AG04450 (cell line): ENCODE results near the gene FUT6. TPM values are rescaled to one million over a fixed set of nuclear protein-coding genes. Genes with fewer than 3 reads are reported as not detected.

Experiments
- CTCF ChIA-PET: fragments of 300-600, 350-600 bp; formaldehyde crosslinking; extraction: SDS; loops from one replicate; lab custom pipeline; 2022; ENCODE audit warnings: antibody characterized with exemption, inconsistent platforms; lab: Charles Lee
- POLR2A ChIA-PET: fragments of 350-600 bp; formaldehyde crosslinking; extraction: SDS; loops from one replicate; lab custom pipeline; 2021; ENCODE audit warnings: antibody characterized with exemption, inconsistent platforms; lab: Yijun Ruan, JAX
- DNase-seq: peaks from one replicate; pipeline ENCODE4 v3.0.0-alpha.2; 2011; ENCODE audit warnings: low read depth, low spot score
- H3K27ac ChIP-seq: one replicate; pipeline ENCODE4 v1.5.1; 2012; ENCODE audit warnings: low read depth, low read length, control low read depth
- H3K27me3 ChIP-seq: one replicate; pipeline ENCODE4 v1.6.0; 2012; ENCODE audit warnings: low read length; ENCODE audit not compliant: control insufficient read depth, insufficient read depth
- H3K4me3 ChIP-seq: 2 replicates; pipeline ENCODE4 v1.5.1; 2011; ENCODE audit warnings: mild to moderate bottlenecking, low read depth, low read length, control low read depth
- H3K9me3 ChIP-seq: 2 replicates; pipeline ENCODE4 v1.5.1; 2012; ENCODE audit warnings: low read length; ENCODE audit not compliant: control insufficient read depth, insufficient read depth
- CTCF ChIP-seq: IDR thresholded peaks from 2 replicates; pipeline ENCODE4 v1.5.1; 2011; ENCODE audit warnings: low read depth, low read length, control low read depth, inconsistent platforms
- polyA plus RNA-seq: library from polyadenylated mRNA; depleted of rRNA; stranded (reverse); fragments of >200 nt; gene quantifications from 2 replicates; pipeline ENCODE4 v1.2.3, GENCODE V29; 2011

Gene FUT6
- polyA plus RNA-seq, 1 experiment = not detected

GRCh38 chr19:5818594-5818993 is 20.9 kb downstream of the FUT6 start:
- H3K9me3 ChIP-seq = no peaks in the 10 kb centered on the region; the same call in 1 of the 2 replicates
- POLR2A ChIA-PET = interaction anchor here (0.7 kb wide), 1 partner anchor 49 kb away, joined by 3 read pairs; no protein-coding TSS in a partner anchor
- no peak overlapping the region for H3K27ac ChIP-seq
- no peak for DNase-seq
- no peak for TF ChIP-seq CTCF
- H3K27me3 ChIP-seq = peaks cover 17% of the 10 kb centered on the region
- CTCF ChIA-PET = interaction anchor here (2.4 kb wide), 1 partner anchor 15 kb away, joined by 7 read pairs; no protein-coding TSS in a partner anchor
- no peak overlapping the region for H3K4me3 ChIP-seq

- ChIA-PET POLR2A (no interaction called here), CTCF (interaction anchor here (2.4 kb wide), 1 partner anchor 13 kb away, joined by 7 read pairs; no protein-coding TSS in a partner anchor)
Measured at GRCh38 chr19:5817218-5817617, 22.3 kb downstream of the FUT6 start.

GRCh38 chr19:5814852-5815246 is 24.7 kb downstream of the FUT6 start:
- H3K4me3 ChIP-seq = no peak overlapping the region
- POLR2A ChIA-PET = no interaction called here
- CTCF ChIA-PET = interaction anchor here (1.6 kb wide), 1 partner anchor 11 kb away, joined by 6 read pairs; no protein-coding TSS in a partner anchor
- DNase-seq = no peak
- no peak for TF ChIP-seq CTCF
- H3K9me3 ChIP-seq = no peaks in the 10 kb centered on the region; the same call in 1 of the 2 replicates
- H3K27me3 ChIP-seq = peaks cover 14% of the 10 kb centered on the region
- H3K27ac ChIP-seq = no peak overlapping the region

More at GRCh38 chr19:5817218-5817617, 22.3 kb downstream of the FUT6 start:
- TF ChIP-seq CTCF = no peak
- Histone ChIP-seq H3K27ac (no peak overlapping the region), H3K4me3 (no peak overlapping the region), H3K9me3 (no peaks in the 10 kb centered on the region; the same call in 1 of the 2 replicates), H3K27me3 (peaks cover 17% of the 10 kb centered on the region)
- DNase-seq = no peak

GRCh38 chr19:5814123-5814851 is 25.2 kb downstream of the FUT6 start:
- DNase-seq = no peak
- H3K4me3 ChIP-seq = no peak overlapping the region
- ChIA-PET POLR2A (no interaction called here), CTCF (interaction anchor here (1.6 kb wide), 1 partner anchor 10 kb away, joined by 6 read pairs; no protein-coding TSS in a partner anchor)
- no peaks in the 10 kb centered on the region; the same call in 1 of the 2 replicates for H3K9me3 ChIP-seq
- no peak overlapping the region for H3K27ac ChIP-seq
- H3K27me3 ChIP-seq = peaks cover 14% of the 10 kb centered on the region
- TF ChIP-seq CTCF = no peak

GRCh38 chr19:5811117-5811516 is 28.4 kb downstream of the FUT6 start:
- H3K9me3 ChIP-seq = peaks cover 4% of the 10 kb centered on the region; the same call in 1 of the 2 replicates
- POLR2A ChIA-PET = no interaction called here
- H3K27ac ChIP-seq = no peak overlapping the region
- no peak overlapping the region for H3K4me3 ChIP-seq
- no peak for DNase-seq
- H3K27me3 ChIP-seq = peaks cover 27% of the 10 kb centered on the region
- CTCF ChIA-PET = interaction anchor here (0.5 kb wide), 1 partner anchor 228 kb away, joined by 5 read pairs; no protein-coding TSS in a partner anchor
- no peak for TF ChIP-seq CTCF
